Measurements from ENCODE around the gene RPL29. TPM values are rescaled to one million over a fixed set of nuclear protein-coding genes. Genes with fewer than 3 reads are reported as not detected.

The RPL29 gene
- total and polyA plus RNA-seq, 4 donors = 711 to 2,402 (median 1,234) TPM

DNA sequence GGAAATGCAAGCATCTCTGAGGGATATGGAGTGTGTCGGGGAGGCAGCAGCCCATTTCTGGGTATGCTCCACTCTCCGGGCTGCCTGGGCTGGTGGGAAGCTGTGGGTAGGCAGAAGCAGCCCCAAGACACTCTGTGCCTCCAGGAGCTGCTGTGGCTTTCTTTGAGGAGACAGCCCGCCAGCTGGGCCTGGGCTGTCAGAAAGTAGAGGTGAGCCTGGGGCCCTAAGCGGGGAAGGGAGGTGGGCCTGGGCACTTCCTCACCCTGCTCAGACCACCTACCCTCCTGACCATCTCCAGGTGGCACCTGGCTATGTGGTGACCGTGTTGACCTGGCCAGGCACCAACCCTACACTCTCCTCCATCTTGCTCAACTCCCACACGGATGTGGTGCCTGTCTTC, 10.6 kb downstream of the RPL29 start:
- Histone ChIP-seq H3K36me3 (ENCODE audit: control insufficient read depth in 4 of 4, insufficient read depth in 4 of 4, low read length in 4 of 4) (peaks cover 0 to 7% (median 3%) of the 10 kb centered on the region in 4 donors), H3K4me1 (ENCODE audit: control insufficient read depth in 5 of 5, insufficient read depth in 5 of 5, low read length in 5 of 5) (peaks cover 4 to 25% (median 9%) of the 10 kb centered on the region in 5 donors), H3K27me3 (ENCODE audit: control insufficient read depth in 3 of 3, insufficient read depth in 3 of 3, low read length in 2 of 3) (no peaks in the 10 kb centered on the region), H3K9me3 (ENCODE audit: control insufficient read depth in 4 of 4, insufficient read depth in 3 of 4, low read length in 3 of 4) (no peaks in the 10 kb centered on the region), H3K4me3 (no peak overlapping the region), H3K9ac (ENCODE audit: insufficient read depth in 1 of 2, low read length in 2 of 2) (no peak overlapping the region), H3K27ac (ENCODE audit: low read depth in 1 of 2, low read length in 1 of 2) (no peak overlapping the region)
- TF ChIP-seq, protein P1, sequence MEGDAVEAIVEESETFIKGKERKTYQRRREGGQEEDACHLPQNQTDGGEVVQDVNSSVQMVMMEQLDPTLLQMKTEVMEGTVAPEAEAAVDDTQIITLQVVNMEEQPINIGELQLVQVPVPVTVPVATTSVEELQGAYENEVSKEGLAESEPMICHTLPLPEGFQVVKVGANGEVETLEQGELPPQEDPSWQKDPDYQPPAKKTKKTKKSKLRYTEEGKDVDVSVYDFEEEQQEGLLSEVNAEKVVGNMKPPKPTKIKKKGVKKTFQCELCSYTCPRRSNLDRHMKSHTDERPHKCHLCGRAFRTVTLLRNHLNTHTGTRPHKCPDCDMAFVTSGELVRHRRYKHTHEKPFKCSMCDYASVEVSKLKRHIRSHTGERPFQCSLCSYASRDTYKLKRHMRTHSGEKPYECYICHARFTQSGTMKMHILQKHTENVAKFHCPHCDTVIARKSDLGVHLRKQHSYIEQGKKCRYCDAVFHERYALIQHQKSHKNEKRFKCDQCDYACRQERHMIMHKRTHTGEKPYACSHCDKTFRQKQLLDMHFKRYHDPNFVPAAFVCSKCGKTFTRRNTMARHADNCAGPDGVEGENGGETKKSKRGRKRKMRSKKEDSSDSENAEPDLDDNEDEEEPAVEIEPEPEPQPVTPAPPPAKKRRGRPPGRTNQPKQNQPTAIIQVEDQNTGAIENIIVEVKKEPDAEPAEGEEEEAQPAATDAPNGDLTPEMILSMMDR (IDR thresholded peaks at IDR 0.05; ENCODE audit: control extremely low read depth, extremely low read depth) = no peak
- ATAC-seq (ENCODE audit: insufficient read depth, low FRiP score) (no peak), DNase-seq (no peak)
- 91 to 95% methylated on average over 6 of the region's 6 CpGs for WGBS, 2 donors

DNA sequence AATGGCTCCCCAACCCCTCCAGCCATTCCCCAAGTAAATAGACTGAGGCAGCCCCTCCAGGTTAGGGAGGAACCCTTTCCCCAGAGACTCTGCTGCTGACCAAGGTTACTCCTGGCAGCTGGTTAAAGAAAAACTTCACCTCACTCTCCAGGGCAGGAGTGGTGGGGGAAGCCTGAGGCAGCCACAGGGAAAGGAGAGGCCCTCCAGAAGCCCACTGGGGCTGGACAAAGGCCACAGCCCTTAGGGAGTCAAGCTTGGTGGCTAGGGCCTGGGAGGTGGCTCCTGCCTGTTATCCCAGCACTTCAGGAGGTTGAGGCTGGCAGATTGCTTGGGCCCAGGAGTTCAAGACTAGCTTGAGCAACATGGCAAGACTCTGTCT, 11.4 kb downstream of the RPL29 start:
- H3K36me3 ChIP-seq (ENCODE audit: control insufficient read depth in 4 of 4, insufficient read depth in 4 of 4, low read length in 4 of 4) = peaks cover 0 to 8% (median 3%) of the 10 kb centered on the region in 4 donors
- peak overlapping the region in 1 of 2 donors; percentile 78 for H3K9ac ChIP-seq (ENCODE audit: insufficient read depth in 1 of 2, low read length in 2 of 2)
- TF ChIP-seq, protein P1 (IDR thresholded peaks at IDR 0.05; ENCODE audit: control extremely low read depth, extremely low read depth) = no peak
- no peaks in the 10 kb centered on the region for H3K9me3 ChIP-seq (ENCODE audit: control insufficient read depth in 4 of 4, insufficient read depth in 3 of 4, low read length in 3 of 4)
- peaks cover 4 to 21% (median 9%) of the 10 kb centered on the region in 5 donors for H3K4me1 ChIP-seq (ENCODE audit: control insufficient read depth in 5 of 5, insufficient read depth in 5 of 5, low read length in 5 of 5)
- peak overlapping the region; percentile 97 for H3K27ac ChIP-seq (ENCODE audit: low read depth in 1 of 2, low read length in 1 of 2)
- no peak for DNase-seq
- no peak overlapping the region for H3K4me3 ChIP-seq
- H3K27me3 ChIP-seq (ENCODE audit: control insufficient read depth in 3 of 3, insufficient read depth in 3 of 3, low read length in 2 of 3) = no peaks in the 10 kb centered on the region
- ATAC-seq (ENCODE audit: insufficient read depth, low FRiP score) = no peak

DNA sequence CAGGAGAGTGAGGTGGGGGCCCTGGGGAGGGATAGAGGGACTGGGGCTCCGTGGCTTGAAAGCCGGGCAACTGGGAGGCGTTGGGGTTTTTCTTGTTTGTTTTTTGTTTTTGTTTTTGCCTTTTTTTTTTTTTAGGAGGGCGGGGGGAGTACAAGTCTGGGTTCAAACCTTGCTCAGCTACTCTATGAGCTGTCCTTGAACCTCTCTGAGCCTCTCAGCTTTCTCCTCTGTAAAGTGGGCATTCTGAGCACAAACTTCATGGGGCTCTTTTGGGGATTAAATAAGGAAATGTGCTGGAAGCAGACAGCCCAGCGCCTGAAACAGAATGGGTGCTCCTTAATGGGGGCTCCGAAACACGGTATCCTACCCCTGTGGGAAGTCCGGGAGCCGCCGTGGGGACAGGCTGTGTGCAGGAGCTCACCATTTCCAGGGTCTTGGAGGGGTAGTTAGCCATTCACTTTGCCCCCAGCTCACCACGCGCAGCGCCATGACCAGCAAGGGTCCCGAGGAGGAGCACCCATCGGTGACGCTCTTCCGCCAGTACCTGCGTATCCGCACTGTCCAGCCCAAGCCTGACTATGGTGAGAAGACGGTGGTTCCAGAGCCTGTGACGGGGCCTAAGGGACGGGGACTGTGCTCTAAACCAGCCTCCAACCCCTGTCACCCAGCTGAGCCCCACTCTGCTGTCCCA, 12.0 kb downstream of the RPL29 start:
- 73 to 77% methylated on average over 22 of the region's 22 CpGs for WGBS, 2 donors
- ATAC-seq (ENCODE audit: insufficient read depth, low FRiP score) = no peak
- peaks cover 0 to 8% (median 3%) of the 10 kb centered on the region in 4 donors for H3K36me3 ChIP-seq (ENCODE audit: control insufficient read depth in 4 of 4, insufficient read depth in 4 of 4, low read length in 4 of 4)
- no peaks in the 10 kb centered on the region for H3K27me3 ChIP-seq (ENCODE audit: control insufficient read depth in 3 of 3, insufficient read depth in 3 of 3, low read length in 2 of 3)
- no peaks in the 10 kb centered on the region for H3K9me3 ChIP-seq (ENCODE audit: control insufficient read depth in 4 of 4, insufficient read depth in 3 of 4, low read length in 3 of 4)
- TF ChIP-seq, protein P1 (IDR thresholded peaks at IDR 0.05; ENCODE audit: control extremely low read depth, extremely low read depth) = no peak
- H3K4me1 ChIP-seq (ENCODE audit: control insufficient read depth in 5 of 5, insufficient read depth in 5 of 5, low read length in 5 of 5) = peaks cover 4 to 21% (median 9%) of the 10 kb centered on the region in 5 donors
- peak overlapping the region; percentile 49 for H3K4me3 ChIP-seq
- peak overlapping the region; percentile 97 for H3K27ac ChIP-seq (ENCODE audit: low read depth in 1 of 2, low read length in 1 of 2)
- DNase-seq = no peak
- peak overlapping the region; percentile 78 to 80 for H3K9ac ChIP-seq (ENCODE audit: insufficient read depth in 1 of 2, low read length in 2 of 2)

Data from lung (tissue), 12 donors.